CD14-positive monocyte (primary cell): ENCODE measurements around the gene MX2. TPM values are rescaled to one million over a fixed set of nuclear protein-coding genes. Genes with fewer than 3 reads are reported as not detected.
A peak's percentile ranks its signal among the peaks of the same experiment; 100 is the strongest.

Source experiments
- DNase-seq, 3 donors: peaks; one replicate each; pipeline ENCODE4 v3.0.0-alpha.2; 2011 to 2022
- H2AFZ ChIP-seq: 2 replicates; pipeline ENCODE4 v1.6.0; 2012; ENCODE audit warnings: mild to moderate bottlenecking, low read depth, low read length, inconsistent platforms; ENCODE audit not compliant: insufficient read depth, poor library complexity, severe bottlenecking
- H3K27ac ChIP-seq, 2 donors: 1 replicate in 1 of 2; 2 replicates in 1 of 2; pipeline ENCODE4 v1.5.1; 2012 to 2013; ENCODE audit warnings: low read length in 2 of 2, control low read depth in 1 of 2, inconsistent platforms in 1 of 2, low read depth in 1 of 2, mild to moderate bottlenecking in 1 of 2
- H3K27me3 ChIP-seq, 2 donors: one replicate each; pipeline versions ENCODE4 v1.6.0 to v1.6.1; 2011 to 2013; ENCODE audit warnings: low read length in 2 of 2; ENCODE audit not compliant: control insufficient read depth in 2 of 2, insufficient read depth in 2 of 2
- H3K36me3 ChIP-seq, 2 donors: replicated peaks in 1 of 2; 1 replicate in 1 of 2; 2 replicates in 1 of 2; pipeline versions ENCODE4 v1.5.1 to v1.6.1; 2012 to 2013; ENCODE audit warnings: low read length in 2 of 2, control low read depth in 1 of 2, inconsistent platforms in 1 of 2, mild to moderate bottlenecking in 1 of 2; ENCODE audit not compliant: insufficient read depth in 2 of 2, control insufficient read depth in 1 of 2
- H3K4me1 ChIP-seq, 2 donors: 1 replicate in 1 of 2; 2 replicates in 1 of 2; pipeline versions ENCODE4 v1.5.1 to v1.6.1; 2012 to 2013; ENCODE audit warnings: low read length in 2 of 2, control low read depth in 1 of 2, inconsistent platforms in 1 of 2, mild to moderate bottlenecking in 1 of 2, moderate library complexity in 1 of 2; ENCODE audit not compliant: insufficient read depth in 2 of 2, control insufficient read depth in 1 of 2
- H3K4me2 ChIP-seq: replicated peaks from 2 replicates; pipeline ENCODE3; 2012; ENCODE audit warnings: low read length, moderate library complexity, mild to moderate bottlenecking; ENCODE audit not compliant: poor library complexity, severe bottlenecking; ENCODE audit errors: extremely low read depth
- H3K4me3 ChIP-seq, 3 experiments: fragments of 200-600 bp in 1 of 3; sonication (generic) in 1 of 3; replicated peaks in 1 of 3; 1 replicate in 2 of 3; 2 replicates in 1 of 3; pipeline ENCODE4 v1.5.1; 2011 to 2013; ENCODE audit warnings: low read length in 3 of 3, mild to moderate bottlenecking in 3 of 3, control low read depth in 2 of 3, low read depth in 2 of 3, inconsistent platforms in 1 of 3, moderate library complexity in 1 of 3
- H3K79me2 ChIP-seq: 2 replicates; pipeline ENCODE4 v1.6.0; 2012; ENCODE audit warnings: mild to moderate bottlenecking, control low read depth, inconsistent platforms, low read length, moderate library complexity; ENCODE audit not compliant: insufficient read depth
- H3K9ac ChIP-seq: 2 replicates; pipeline ENCODE4 v1.6.0; 2017; ENCODE audit warnings: low read length, mild to moderate bottlenecking; ENCODE audit not compliant: insufficient read depth, poor library complexity, severe bottlenecking
- H3K9me3 ChIP-seq, 2 donors: replicated peaks in 1 of 2; 1 replicate in 1 of 2; 2 replicates in 1 of 2; pipeline versions ENCODE4 v1.5.1 to v1.6.1; 2012 to 2013; ENCODE audit warnings: low read length in 2 of 2, control low read depth in 1 of 2; ENCODE audit not compliant: control insufficient read depth in 1 of 2, insufficient read depth in 1 of 2
- H4K20me1 ChIP-seq: 2 replicates; pipeline ENCODE4 v1.6.0; 2012; ENCODE audit warnings: mild to moderate bottlenecking, low read length, control low read depth, moderate library complexity; ENCODE audit not compliant: insufficient read depth
- H3K27ac Mint-ChIP-seq, 7 donors: one replicate each; pipeline ENCODE4 v1.8.0; 2020; ENCODE audit warnings: mild to moderate bottlenecking in 7 of 7, mixed read lengths in 7 of 7, moderate library complexity in 6 of 7, inconsistent platforms in 2 of 7
- H3K27me3 Mint-ChIP-seq, 3 donors: one replicate each; pipeline ENCODE4 v1.8.0; 2021 to 2022; ENCODE audit warnings: low read depth in 3 of 3, mild to moderate bottlenecking in 3 of 3, mixed read lengths in 3 of 3, moderate library complexity in 3 of 3, inconsistent platforms in 1 of 3
- H3K36me3 Mint-ChIP-seq, 2 donors: one replicate each; pipeline ENCODE4 v1.8.0; 2020; ENCODE audit warnings: mixed read lengths in 2 of 2, inconsistent platforms in 1 of 2, mild to moderate bottlenecking in 1 of 2
- H3K4me1 Mint-ChIP-seq: one replicate; pipeline ENCODE4 v1.8.0; 2020; ENCODE audit warnings: mild to moderate bottlenecking, mixed read lengths
- H3K4me3 Mint-ChIP-seq, 2 donors: one replicate each; pipeline ENCODE4 v1.8.0; 2020; ENCODE audit warnings: mild to moderate bottlenecking in 2 of 2, mixed read lengths in 2 of 2, moderate library complexity in 1 of 2
- H3K9me3 Mint-ChIP-seq, 7 donors: one replicate each; pipeline ENCODE4 v1.8.0; 2020 to 2022; ENCODE audit warnings: mixed read lengths in 7 of 7, mild to moderate bottlenecking in 6 of 7, moderate library complexity in 6 of 7, inconsistent platforms in 2 of 7
- CTCF ChIP-seq: fragments of 200-600 bp; IDR thresholded peaks from one replicate; pipeline ENCODE4 v1.8.0; 2022; ENCODE audit warnings: antibody characterized with exemption, mild to moderate bottlenecking
- WGBS: methylation state at CpG from one replicate; pipeline ENCODE4 v1.1.5; 2013; ENCODE audit warnings: missing lambda C conversion rate; ENCODE audit not compliant: insufficient coverage; 5-methylcytosine and 5-hydroxymethylcytosine counted together
- intact Hi-C, 2 donors: fragments of 100-400 bp; cut with micrococcal nuclease; formaldehyde crosslinking; loops; one replicate each; pipeline versions ENCODE4 v1.15.0 to v1.15.1; 2023
- polyA plus RNA-seq, 3 donors: library from polyadenylated mRNA; depleted of rRNA in 1 of 3; unstranded in 2 of 3; stranded (reverse) in 1 of 3; fragments of 300-500 nt in 2 of 3; fragments of >200 nt in 1 of 3; fragmentation: Illumina TruSeq in 2 of 3; gene quantifications; 1 replicate in 2 of 3; 2 replicates in 1 of 3; pipeline ENCODE4 v1.2.3, GENCODE V29; 2012 to 2021

Gene MX2
- polyA plus RNA-seq, 3 donors: 43.1 to 79.4 (median 50.3) TPM

GRCh38 chr21:41367945-41368734 lies 6.3 kb downstream of the MX2 start:
- H3K4me2 ChIP-seq: peak overlapping the region; percentile 94
- no peak for DNase-seq
- H3K4me1 Mint-ChIP-seq: peaks cover 83% of the 10 kb centered on the region

GRCh38 chr21:41368735-41369104 lies 6.9 kb downstream of the MX2 start:
- Mint-ChIP-seq H3K9me3 (no peaks in the 10 kb centered on the region), H3K27ac (peak overlapping the region; percentile 93 to 100 (median 97)), H3K4me3 (peak overlapping the region; percentile 78 to 92), H3K27me3 (peaks cover 0 to 7% (median 2%) of the 10 kb centered on the region in 3 donors), H3K4me1 (peaks cover 77% of the 10 kb centered on the region), H3K36me3 (peaks cover 56 to 63% of the 10 kb centered on the region in 2 donors)
- peaks cover 57 to 64% of the 10 kb centered on the region in 2 donors for H3K4me1 ChIP-seq
- no peak for DNase-seq
- no peaks in the 10 kb centered on the region for H3K9me3 ChIP-seq
- H3K4me2 ChIP-seq: peak overlapping the region; percentile 94
- peak overlapping the region; percentile 78 for H2AFZ ChIP-seq
- no peak for TF ChIP-seq CTCF
- H3K36me3 ChIP-seq: peaks cover 7 to 44% of the 10 kb centered on the region in 2 donors
- no peaks in the 10 kb centered on the region for H3K27me3 ChIP-seq
- H3K4me3 ChIP-seq: peak overlapping the region in 2 of 3 experiments; percentile 47 to 76
- H4K20me1 ChIP-seq: peaks cover 43% of the 10 kb centered on the region
- intact Hi-C loops: no loop called here
- peak overlapping the region; percentile 69 for H3K9ac ChIP-seq
- peaks cover 77% of the 10 kb centered on the region for H3K79me2 ChIP-seq
- 17% methylated on average over 2 of the region's 4 CpGs for WGBS
- H3K27ac ChIP-seq: peak overlapping the region; percentile 72 to 89

More at GRCh38 chr21:41367945-41368734, 6.3 kb downstream of the MX2 start:
- H4K20me1 ChIP-seq: peaks cover 42% of the 10 kb centered on the region
- no peaks in the 10 kb centered on the region for H3K9me3 ChIP-seq
- H3K4me3 Mint-ChIP-seq: peak overlapping the region; percentile 10 to 92
- no peak overlapping the region for H2AFZ ChIP-seq
- H3K9me3 Mint-ChIP-seq: no peaks in the 10 kb centered on the region
- peaks cover 79% of the 10 kb centered on the region for H3K79me2 ChIP-seq
- peaks cover 57 to 63% of the 10 kb centered on the region in 2 donors for H3K36me3 Mint-ChIP-seq
- TF ChIP-seq CTCF: no peak
- H3K4me1 ChIP-seq: peaks cover 63 to 70% of the 10 kb centered on the region in 2 donors
- peak overlapping the region; percentile 72 to 89 for H3K27ac ChIP-seq
- WGBS: 71% methylated on average over 3 of the region's 15 CpGs
- peaks cover 6 to 44% of the 10 kb centered on the region in 2 donors for H3K36me3 ChIP-seq
- peak overlapping the region in 1 of 3 experiments; percentile 76 for H3K4me3 ChIP-seq
- H3K27me3 ChIP-seq: no peaks in the 10 kb centered on the region
- intact Hi-C loops: no loop called here
- H3K27me3 Mint-ChIP-seq: peaks cover 0 to 7% (median 2%) of the 10 kb centered on the region in 3 donors
- H3K27ac Mint-ChIP-seq: peak overlapping the region; percentile 93 to 100 (median 97)
- H3K9ac ChIP-seq: peak overlapping the region; percentile 69
